ENCODE data around the gene HOXA5.

The HOXA5 gene

DNA sequence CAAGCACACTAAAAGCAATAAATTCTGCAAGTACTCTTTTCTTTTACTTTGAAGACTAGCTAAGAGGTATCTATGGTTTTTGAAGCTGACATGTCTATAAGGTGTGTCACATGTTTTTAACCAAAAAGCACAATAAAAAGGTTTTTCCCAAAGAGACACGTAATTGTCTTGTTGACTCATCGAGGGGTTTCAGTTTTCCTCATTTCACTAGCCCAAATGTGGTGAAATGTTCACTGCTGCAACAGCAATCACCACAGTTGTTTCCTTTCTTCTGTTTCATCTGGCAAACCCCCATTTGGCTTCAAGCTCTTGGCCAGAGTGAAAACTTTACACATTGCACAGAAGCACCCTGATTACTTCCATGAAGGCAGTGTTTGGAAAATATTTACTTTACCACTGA, 9.1 kb downstream of the HOXA5 start:
- no peak for DNase-seq (ENCODE audit: low read depth, low spot score)

DNA sequence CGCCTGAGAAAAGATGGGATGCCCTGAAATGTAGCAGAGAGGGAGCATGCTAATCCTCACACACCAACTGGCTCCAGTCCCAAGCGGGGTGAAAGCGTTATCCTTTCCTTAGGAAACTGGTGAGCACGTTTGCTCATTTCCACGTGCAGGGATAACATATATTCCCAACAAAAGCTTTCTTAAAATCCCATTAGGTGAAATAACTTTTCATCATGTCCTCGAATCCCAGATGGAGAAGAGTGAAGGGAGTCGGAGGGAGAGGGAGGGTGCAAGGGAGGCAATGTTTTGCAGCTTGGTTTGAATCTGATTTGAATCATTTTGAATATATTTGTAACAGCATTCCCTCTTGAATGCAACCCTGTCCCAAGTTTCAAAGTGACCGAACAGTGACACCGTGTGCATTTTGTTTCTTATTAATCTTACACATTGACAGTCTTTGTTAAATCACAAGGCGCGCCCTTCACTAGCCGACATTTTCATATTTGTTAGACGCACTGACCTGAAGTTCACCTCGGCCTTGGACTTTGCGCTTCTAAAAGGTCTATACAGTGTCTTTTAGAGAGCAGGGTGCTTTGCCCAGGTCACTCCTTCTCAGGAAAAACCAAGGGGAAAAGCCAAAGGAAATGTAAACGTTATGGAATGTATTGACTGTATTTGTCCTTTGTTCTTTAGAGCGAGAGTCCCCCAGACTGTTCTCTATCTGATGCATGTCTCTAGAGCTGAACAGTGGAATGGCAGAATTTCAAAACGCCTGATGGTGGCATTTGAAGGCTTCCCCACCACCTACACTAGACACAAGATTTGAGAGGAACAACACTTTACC, 9.9 kb downstream of the HOXA5 start:
- DNase-seq (ENCODE audit: low read depth, low spot score): no peak

DNA sequence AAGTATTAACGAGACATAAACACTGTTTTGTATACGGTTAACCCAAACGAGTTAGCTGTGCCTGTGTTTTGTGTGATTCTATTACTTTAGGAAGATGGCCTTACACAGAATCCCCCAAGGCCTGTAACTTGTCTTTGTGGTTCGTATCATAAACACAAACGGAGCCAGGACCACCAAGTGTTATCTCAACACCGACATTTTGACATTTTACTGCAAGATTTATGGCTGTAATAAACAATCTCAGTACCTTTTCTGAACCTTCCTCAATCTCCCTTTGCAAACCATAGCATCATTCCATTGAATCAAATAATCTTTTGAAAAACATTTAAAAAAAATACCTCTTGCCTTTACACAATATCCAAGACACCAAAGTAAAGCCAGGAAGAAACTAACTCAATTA, 10.5 kb downstream of the HOXA5 start:
- no peak for DNase-seq (ENCODE audit: low read depth, low spot score)

DNA sequence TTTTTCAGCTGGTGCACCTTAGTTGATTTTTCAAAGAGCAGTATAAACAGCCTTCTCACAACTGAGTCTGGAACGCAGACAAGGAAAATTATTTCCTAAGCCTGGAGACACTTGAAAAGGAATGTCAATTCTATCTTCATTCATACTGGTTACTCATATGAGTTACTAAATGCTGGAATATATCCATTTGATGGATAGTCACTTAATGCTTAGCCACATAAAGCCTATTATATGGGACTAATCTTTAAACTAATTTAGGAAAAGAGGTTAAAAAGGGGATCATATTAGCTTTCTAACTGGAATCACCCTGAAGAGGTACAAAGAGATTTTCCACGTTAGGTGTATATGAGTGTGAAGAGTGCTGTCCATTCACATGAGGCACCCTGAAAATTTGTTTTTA, 11.3 kb downstream of the HOXA5 start:
- no peak for DNase-seq (ENCODE audit: low read depth, low spot score)

DNA sequence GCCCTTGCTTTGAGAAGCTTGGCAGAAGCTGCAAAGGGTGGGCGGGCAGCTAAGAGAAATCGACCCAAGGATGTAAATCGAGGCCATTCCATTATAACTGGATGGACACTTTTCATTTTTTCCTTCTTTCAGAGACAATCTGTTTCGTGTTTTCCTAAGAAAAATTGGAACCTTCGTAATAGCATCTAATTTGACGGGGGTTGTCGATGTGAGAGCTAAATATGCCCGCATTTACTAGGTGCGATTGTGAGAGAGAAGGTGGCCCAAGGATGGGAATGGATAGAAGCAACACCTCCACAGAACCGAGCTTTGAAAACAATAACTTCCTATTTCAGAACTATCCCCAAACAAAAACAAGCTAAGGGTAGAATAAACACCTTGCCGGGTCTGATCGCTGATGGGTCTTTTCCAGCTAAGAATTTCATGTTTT, 12.1 kb downstream of the HOXA5 start:
- no peak for DNase-seq (ENCODE audit: low read depth, low spot score)

DNA sequence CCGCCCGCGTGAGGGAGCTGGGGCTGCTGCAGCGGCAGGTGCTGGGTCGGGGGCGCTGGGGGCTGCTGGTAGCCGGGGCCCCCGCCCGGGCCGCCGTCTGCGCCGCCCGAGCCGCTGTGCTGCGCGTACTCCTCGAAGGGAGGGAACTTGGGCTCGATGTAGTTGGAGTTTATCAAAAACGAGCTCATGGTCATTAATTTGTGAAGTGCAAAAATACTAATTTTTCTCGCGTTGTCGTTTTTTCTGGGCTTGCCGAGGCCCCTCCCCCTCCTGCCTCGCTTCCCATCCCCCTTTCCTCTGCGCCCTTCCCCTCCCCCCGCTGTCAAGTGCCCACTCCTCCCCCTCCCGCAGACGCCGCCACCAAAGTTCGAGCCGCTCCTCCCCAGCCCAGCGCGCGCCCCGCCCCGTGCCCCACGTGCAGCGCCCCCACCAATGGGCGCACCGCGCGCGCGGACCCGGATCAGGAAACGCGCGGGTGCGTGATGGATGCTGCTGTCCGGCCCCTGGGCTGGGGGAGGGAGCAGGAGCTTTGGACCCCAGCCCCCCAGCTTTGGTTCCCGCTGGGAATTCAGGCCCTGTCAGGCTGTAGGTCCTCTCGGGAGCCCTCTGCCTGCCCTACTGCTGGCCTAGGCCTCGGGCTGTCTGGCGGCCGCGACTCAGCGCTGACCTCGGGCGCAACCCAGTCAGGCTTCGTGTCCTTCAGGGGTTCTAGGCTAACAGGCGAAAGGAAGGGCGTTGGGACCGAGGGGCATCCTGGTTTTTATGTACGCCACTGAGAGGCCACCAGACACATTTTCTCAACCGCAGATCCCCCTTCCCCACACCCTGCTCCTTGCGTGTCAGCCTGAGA, 12.7 kb downstream of the HOXA5 start, which contains the start of gene HOXA4:
TSS of gene HOXA4 (minus strand) at position 218 of the 850 bp plus-strand sequence. CDS start at position 194, 24 bp downstream.
- DNase-seq (ENCODE audit: low read depth, low spot score): peak; percentile 86

DNA sequence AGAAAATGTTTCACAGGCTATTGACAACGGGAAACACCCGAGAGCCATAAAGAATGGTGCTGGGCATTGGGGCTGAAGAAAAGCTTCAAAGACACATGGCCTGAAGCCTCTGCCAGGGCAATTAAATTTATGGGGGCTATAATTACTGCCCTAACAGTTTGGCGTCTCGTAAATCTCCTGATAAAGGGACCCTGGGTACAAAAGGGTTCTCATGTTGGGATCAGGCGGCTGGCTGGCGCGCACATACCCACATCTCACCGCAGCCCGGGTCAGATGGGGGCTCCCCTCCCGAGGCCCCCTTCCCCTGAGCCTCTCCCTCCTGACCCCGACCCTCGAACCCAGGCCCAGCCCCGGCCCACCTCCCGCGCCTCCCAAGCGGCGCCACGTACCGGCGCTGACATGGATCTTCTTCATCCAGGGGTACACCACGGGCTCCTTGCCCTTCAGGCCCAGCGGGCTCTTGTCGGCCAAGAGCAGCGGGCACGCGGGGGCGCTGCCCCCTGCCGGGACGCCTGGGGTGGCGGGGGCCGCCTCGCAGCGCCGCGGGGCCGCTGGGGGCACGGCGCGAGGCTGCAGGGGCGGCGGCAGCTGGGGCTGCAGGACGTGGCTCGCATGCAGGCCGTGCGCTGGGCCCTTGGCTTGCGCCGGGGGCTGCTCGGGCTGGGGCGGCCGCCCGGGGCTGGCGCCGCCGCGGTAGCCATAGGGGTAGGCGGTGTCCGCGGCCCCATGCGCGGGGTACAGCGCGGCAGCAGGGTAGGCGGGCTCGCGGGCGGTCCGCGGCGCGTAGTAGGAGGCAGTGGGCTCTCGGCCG, 13.5 kb downstream of the HOXA5 start:
- DNase-seq (ENCODE audit: low read depth, low spot score): peak; percentile 46

DNA sequence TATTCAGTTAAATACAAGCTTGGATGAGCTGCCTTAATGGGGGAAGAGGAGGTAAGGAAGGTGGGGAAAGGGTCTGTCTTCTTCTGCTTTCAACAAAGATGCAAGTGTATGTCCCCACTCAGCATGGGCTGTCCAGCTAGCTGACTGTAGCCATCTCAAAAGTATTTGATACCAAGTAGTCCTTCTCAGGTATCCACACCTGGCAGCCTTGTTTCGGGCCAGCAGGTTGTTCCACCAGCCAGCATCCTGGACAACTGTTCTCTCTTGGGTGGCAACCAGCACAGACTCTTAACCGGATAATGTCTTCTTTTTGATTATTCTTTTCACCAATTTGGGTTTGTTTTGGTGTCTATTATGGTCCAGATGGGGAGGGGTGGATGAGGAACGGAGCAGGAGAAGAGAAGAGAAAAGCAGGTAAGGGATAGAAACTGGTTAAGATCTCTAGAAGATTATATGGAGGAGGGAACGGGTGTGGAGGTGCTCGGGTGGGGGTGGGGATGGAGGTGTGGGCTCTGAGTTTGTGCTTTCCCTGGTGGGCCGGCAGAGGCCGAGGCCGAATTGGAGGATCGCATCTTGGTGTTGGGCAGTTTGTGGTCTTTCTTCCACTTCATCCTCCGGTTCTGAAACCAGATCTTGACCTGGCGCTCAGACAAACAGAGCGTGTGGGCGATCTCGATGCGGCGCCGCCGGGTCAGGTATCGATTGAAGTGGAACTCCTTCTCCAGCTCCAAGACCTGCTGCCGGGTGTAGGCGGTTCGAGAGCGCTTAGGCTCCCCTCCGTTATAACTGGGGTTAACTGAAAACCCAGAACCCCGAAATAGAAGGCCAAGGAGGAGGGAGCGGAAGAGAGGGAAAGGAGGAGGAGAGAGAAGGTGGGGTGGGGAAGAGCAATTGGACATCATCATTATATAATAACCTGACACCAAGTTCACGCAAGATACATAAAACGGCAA, 14.4 kb downstream of the HOXA5 start:
- DNase-seq (ENCODE audit: low read depth, low spot score): peak; percentile 23

DNA sequence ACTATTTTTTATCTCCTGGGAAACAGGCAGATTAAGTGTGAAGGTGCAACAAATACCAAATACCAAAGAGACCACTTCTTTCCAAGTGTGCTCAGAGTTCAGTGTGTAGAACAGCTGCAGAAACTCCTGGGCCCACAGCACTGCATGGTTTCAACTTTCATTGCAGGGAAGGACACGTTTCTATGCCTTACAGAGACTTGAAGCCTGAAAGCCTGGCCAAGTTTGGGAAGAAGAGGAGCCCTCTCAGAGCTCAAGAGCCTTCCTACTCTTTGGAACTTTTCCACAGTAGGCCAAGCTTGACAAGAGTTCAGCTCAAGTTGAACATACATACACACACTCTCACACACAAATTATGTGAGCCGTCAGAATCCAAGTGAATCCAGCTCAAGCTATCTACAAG, 15.4 kb downstream of the HOXA5 start:
- no peak for DNase-seq (ENCODE audit: low read depth, low spot score)

DNA sequence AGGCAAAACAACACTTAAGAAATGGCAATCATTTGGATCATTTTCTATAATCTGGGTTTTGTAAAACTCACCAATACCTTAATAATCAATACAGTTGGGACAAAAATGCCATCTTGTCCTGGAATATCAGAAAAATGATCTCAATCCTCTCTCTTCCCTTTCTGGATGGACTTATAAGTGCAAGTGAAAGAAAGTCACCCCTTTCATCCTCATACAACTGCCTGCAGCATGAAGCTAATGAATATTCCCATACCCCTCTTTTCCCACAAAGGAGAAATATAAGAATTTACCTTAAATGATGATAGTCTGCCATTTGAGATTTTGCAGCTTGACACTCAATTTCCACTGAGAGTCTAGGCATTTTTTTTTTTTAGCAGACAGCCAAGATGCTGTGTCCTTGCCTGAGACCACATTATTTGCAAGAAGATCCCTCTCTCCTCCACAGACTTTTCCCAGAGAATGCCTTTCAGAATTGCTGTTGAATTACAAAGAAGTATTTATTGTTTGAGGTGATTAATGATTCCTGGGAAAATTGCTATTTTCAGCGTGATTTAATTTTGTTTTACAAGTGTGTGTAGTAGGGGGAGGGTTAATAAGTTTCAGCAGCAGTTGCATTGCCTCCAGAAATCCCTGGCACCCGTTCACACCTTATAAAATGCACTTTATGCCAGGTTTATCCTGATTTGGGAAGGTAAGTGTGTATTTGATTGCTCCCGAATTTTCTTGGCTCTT, 16.7 kb downstream of the HOXA5 start:
- DNase-seq (ENCODE audit: low read depth, low spot score): no peak

DNA sequence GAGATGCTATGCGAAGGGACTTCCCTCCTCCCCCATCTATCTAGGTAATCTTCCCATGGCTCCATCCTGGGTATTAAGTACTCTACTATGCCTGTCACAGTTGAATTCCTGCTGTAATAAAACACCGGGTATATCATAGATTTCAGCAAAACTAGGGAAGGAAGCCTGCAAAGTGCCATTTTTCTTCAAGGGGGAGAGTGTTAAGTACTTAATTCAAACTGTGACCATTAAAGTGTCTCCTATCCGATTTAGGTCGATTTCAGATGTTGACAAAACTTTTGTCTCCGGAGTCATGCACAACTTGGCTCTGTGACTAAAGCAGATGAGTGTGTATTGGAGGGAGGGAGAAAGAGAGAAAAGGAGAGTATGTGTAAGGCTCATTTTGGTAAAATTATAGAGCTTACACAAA, 17.5 kb downstream of the HOXA5 start:
- no peak for DNase-seq (ENCODE audit: low read depth, low spot score)

DNA sequence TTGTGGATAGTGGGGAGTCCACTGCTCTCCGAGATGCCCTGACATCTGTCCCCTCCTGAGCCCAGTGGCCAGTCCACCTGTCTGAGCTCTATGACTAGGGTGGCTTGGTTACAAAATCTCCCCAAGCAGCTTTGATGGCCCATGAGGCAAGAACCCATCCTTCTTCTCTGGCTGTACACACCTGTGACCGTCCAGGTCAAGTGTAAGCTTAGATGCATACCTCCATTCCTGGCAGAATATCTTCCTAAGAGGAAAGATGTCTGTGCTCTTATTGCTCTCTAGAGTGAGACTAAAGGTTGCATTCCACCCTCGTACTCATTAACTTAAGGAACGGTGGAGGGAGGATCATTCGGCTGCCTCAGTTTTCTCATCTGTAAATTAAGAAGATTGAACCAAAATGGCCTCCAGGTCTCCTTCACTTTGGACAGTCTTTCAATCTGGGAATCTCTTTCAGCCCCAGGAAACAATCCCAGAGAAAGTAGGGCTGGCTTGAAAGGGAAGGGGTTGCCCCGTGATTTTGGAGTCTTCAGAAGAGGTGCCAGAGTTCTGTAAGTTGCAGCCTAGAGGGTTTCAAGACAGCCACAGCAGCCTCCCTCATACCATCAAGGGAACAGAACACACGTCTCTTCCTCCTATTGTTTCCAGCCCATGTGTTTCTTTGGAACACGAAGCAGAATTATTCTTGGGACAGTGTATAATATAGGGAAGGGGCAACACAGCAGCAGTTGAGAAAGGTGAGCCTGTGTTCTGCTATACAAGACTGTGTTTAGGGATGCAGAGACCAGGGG, 18.4 kb downstream of the HOXA5 start:
- peak; percentile 1 for DNase-seq (ENCODE audit: low read depth, low spot score)

DNA sequence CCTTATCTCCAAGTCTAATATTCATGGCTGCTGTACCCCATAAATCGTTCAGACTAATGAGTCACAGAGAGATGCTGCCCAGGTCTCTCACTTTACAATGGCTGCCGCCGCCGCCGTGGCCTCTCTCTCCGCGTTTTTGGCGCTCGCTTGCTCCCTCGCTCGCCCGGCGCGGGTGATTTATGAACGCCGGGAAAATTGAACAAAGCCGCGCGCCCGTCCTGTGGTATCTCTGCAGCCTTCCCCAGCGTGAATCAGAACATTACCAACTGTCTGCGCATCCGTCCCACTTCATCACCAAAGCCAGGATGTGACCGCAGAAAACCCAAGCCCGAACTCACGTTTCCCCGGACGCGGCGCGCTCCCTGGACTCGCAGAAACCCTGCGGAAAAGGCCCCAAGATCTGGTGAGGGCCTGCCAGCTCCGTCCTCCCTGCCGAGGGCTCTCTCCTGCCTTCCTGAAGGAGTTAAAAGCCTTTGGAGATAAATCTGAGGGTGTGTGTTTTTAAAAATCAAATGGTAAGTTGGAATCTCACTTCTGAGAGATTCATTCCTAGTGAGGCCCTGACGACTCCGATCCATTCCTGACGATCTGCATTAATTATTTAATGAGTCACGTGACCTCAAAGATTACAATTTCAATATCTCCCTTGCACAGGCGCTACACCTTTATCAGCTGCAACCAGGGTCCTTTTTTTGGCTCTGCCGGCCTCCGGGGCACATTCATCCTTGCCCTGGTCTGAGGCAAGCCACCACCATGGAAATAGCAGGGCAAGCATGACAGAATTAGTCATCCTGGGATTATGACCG, 19.2 kb downstream of the HOXA5 start:
- peak; percentile 39 for DNase-seq (ENCODE audit: low read depth, low spot score)

DNA sequence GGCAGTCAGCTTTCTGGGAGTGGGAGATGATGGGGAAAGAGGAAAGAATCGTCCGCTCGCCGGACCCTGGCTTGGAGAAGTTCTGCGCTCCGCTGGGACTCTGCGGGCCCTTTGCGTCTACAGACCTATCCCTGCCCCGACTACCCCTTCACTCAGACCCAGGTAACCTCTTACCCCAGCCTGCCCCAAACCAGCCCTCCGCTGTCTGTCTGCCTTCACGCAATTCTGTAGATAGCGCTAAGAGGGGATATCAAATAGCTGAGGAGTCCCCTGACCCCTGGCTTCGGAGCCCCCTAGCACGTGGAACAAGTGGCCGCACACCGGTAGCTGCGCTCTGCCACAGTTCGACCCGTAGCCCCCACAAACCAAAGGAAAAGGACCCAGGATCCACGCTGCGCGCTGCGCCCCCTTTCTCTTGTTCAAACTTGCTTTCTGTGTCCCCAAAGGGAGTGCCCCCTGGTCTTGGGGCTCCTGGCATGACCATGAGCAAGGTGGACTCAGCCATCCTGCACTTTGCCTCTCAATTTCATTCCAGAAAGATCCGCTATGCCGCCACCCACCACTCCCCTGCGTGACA, 19.9 kb downstream of the HOXA5 start:
- DNase-seq (ENCODE audit: low read depth, low spot score): no peak

DNA sequence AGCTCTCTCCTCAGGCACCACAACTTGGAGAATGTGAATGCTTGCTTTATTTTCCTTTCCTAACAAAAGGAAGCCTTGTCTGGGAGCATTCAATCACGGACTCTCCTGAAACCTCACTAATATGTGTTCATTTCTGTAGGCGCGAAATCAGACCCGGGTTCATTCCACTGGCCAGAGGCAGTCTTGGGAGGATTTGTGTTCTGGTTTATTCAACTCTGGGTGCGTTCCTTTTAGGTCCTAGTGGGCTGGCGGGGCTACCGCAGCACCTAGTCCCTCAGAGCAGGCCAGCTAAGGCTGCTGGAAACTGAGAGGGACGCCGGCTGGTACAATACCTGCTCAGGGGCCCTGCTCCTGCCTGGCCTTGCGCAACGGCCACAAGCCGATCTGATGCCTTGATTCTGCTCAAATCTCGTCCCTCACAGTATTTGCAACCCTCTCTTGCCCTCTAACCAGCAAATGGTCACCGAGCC, 20.4 kb downstream of the HOXA5 start:
- peak; percentile 74 for DNase-seq (ENCODE audit: low read depth, low spot score)

DNA sequence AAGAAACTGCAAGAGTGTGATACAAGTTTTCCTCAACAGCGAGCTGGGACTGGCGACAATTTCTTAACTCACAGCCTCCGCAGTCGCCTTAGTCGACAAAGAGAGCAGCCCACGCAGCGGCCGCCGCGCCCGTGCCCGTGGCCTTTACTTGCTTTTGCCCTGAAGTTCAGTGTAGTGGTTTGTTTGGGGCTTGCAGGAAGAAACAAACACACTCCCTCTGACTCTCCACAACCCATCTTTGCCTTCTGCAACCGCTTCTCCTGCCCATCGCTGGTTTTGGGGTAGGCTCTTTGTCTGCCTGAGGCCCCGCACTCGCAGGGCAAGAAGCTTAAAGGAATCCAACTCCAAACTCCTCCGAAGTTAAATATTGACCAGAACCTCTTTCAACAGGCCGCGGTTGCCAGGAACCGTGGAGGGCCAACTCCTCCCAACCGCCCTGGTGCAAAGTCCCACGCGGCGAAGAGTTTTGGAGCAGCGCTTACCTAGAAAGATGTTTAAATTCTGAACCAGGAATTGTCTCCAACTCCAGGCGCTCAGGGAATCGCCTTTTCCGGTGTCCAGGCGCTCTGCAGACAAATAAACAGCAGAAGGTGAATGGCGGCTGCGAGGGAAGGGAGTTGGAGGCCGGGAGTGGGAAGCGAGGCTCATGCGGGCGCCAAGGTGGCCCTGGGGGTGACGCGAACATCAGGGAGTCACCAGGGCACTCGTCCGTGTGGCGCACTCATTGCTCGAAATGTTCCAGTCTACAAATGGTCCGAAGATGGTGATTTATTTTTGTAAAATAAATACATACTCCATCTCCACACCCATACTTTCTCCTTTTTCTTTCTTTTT, 21.2 kb downstream of the HOXA5 start:
- DNase-seq (ENCODE audit: low read depth, low spot score): peak; percentile 64

DNA sequence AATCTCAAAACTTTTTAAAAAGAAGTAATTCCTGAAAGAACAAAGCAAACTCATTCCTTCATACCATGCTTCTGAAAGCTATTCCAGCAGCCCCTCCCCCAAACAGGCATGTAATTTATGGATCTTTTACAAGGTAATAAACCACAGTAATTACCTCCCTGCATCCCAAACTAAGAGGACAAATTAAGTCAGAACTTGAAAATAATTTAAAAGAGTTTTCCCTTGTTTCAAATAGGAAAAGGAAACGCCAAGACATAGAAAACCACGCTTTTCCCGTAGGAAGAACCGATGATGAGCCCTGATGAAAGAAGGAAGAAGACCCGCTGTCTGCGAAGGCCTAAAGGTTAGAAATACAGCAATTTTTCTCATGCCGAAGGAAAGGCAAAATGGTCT, 21.8 kb downstream of the HOXA5 start:
- no peak for DNase-seq (ENCODE audit: low read depth, low spot score)
